ENCODE data around the gene CALCOCO1. TPM values are rescaled to one million over a fixed set of nuclear protein-coding genes. Genes with fewer than 3 reads are reported as not detected.

The CALCOCO1 gene
- total and polyA plus RNA-seq, 2 of the 8 experiments (the other 6 are each of a cell fraction or from before 2014, with no cell fraction given), result 20.3 to 39.3 TPM

GRCh38 chr12:53706080-53706479, 21.2 kb downstream of the CALCOCO1 start:
- no peak overlapping the region for H3K18ac ChIP-seq (ENCODE audit: extremely low read depth, low read length)
- H3K14ac ChIP-seq (ENCODE audit: insufficient read length), result no peak overlapping the region
- no peak overlapping the region for H2AK5ac ChIP-seq (ENCODE audit: low read depth, low read length)
- H3K27ac ChIP-seq (ENCODE audit: low read depth, low read length), result no peak overlapping the region
- H2BK120ac ChIP-seq (replicated peaks; ENCODE audit: low read depth, low read length), result no peak overlapping the region
- no peak overlapping the region for H3K9ac ChIP-seq (replicated peaks in 1 of 4; ENCODE audit: extremely low read depth in 1 of 4, low read depth in 3 of 4, low read length in 3 of 4)
- H4K8ac ChIP-seq (ENCODE audit: extremely low read depth, insufficient read depth, low read length), result no peak overlapping the region
- no peaks in the 10 kb centered on the region for H4K20me1 ChIP-seq (replicated peaks in 1 of 2; ENCODE audit: control insufficient read depth in 1 of 2, insufficient read depth in 2 of 2, low read length in 2 of 2)
- H2AFZ ChIP-seq (ENCODE audit: low read length), result no peak overlapping the region
- DNase-seq (ENCODE audit: low read depth in 1 of 2, low spot score in 2 of 2) (no peak), FAIRE-seq (no peak)
- H2BK5ac ChIP-seq (ENCODE audit: low read depth, low read length), result no peak overlapping the region
- no peak overlapping the region for H2BK15ac ChIP-seq (ENCODE audit: low read length)
- no peaks in the 10 kb centered on the region for H3K4me1 ChIP-seq (replicated peaks in 1 of 4; ENCODE audit: control insufficient read depth in 3 of 4, insufficient read depth in 4 of 4, low read length in 3 of 4)
- H3K56ac ChIP-seq (replicated peaks; ENCODE audit: insufficient read length, low read depth, low read length), result no peak overlapping the region
- no peaks in the 10 kb centered on the region for H3K9me3 ChIP-seq (ENCODE audit: insufficient read depth in 2 of 2, low read depth in 1 of 2, low read length in 1 of 2)
- no peak overlapping the region for H2BK12ac ChIP-seq (ENCODE audit: low read depth, low read length)
- H3K4me3 ChIP-seq (ENCODE audit: extremely low read depth in 1 of 4, insufficient read depth in 2 of 4, low read depth in 3 of 4, low read length in 4 of 4), result no peak overlapping the region
- H3K36me3 ChIP-seq (ENCODE audit: control insufficient read depth in 2 of 4, insufficient read depth in 4 of 4, low read length in 3 of 4), result no peaks in the 10 kb centered on the region
- H4K5ac ChIP-seq (ENCODE audit: insufficient read length, low read depth, low read length), result no peak overlapping the region
- no peak overlapping the region for H3K23ac ChIP-seq (ENCODE audit: insufficient read length)
- H4K91ac ChIP-seq (replicated peaks; ENCODE audit: insufficient read length, low read length), result no peak overlapping the region
- H3K23me2 ChIP-seq (ENCODE audit: low read depth, low read length), result no peaks in the 10 kb centered on the region
- no peaks in the 10 kb centered on the region for H3K79me1 ChIP-seq (ENCODE audit: low read depth, low read length)
- H3K4ac ChIP-seq (replicated peaks; ENCODE audit: insufficient read length, low read depth, low read length), result no peak overlapping the region
- ChIA-PET POLR2A (ENCODE audit: partially characterized antibody) (no interaction called here), CTCF (ENCODE audit: partially characterized antibody) (interaction anchor here (1.8 to 10.0 kb wide), 2 partner anchors 8 to 32 kb away, joined by 5 to 531 read pairs; partner anchors contain the start of gene CALCOCO1)
- H3K4me2 ChIP-seq (ENCODE audit: insufficient read depth in 1 of 2, low read depth in 2 of 2, low read length in 2 of 2), result no peak overlapping the region
- H3K27me3 ChIP-seq (replicated peaks in 1 of 4; ENCODE audit: control insufficient read depth in 3 of 4, extremely low read depth in 1 of 4, insufficient read depth in 3 of 4, low read length in 3 of 4), result peaks cover 0 to 2% (median 0%) of the 10 kb centered on the region in 4 experiments; a peak in 2 of 7 replicates
- no peak overlapping the region for H2BK20ac ChIP-seq (ENCODE audit: low read length)
- H3K79me2 ChIP-seq (ENCODE audit: control insufficient read depth in 1 of 2, insufficient read depth in 2 of 2, low read length in 2 of 2), result no peaks in the 10 kb centered on the region
- 86% methylated on average over 1 of the region's 1 CpG; no CpG with 5 or more reads in 1 of the 2 experiments for WGBS, 2 experiments (ENCODE audit: extremely low coverage in 1 of 2, insufficient coverage in 1 of 2, insufficient read length in 1 of 2, insufficient replicate concordance in 2 of 2, low coverage in 1 of 2, low lambda C conversion rate in 2 of 2, missing lambda C conversion rate in 1 of 2)
- TF ChIP-seq RFX5 (IDR thresholded peaks at IDR 0.05; ENCODE audit: borderline replicate concordance, low read depth, low read length) (no peak), POU5F1 (IDR thresholded peaks at IDR 0.05; ENCODE audit: low read depth, low read length) (no peak), EGR1 (IDR thresholded peaks at IDR 0.05; ENCODE audit: borderline replicate concordance, low read depth, low read length) (no peak), CEBPB (IDR thresholded peaks at IDR 0.05; ENCODE audit: low read depth, low read length) (no peak), TAF7 (optimal IDR thresholded peaks at IDR 0.05; ENCODE audit: borderline replicate concordance, low read depth, low read length) (no peak), ZNF274 (IDR thresholded peaks at IDR 0.05; ENCODE audit: borderline replicate concordance, extremely low read depth, low read length) (no peak), ATF3 (IDR thresholded peaks at IDR 0.05; ENCODE audit: insufficient read depth, low read depth, low read length) (no peak), TAF1 (IDR thresholded peaks at IDR 0.05; ENCODE audit: low read depth, low read length) (no peak), SP4 (IDR thresholded peaks at IDR 0.05; ENCODE audit: low read length) (no peak)
